Activated B cell treated with CpG ODN at 0.5 μM for 24 hours (primary cell): Measurements from ENCODE around the gene CEACAM1. TPM values are rescaled to one million over a fixed set of nuclear protein-coding genes. Genes with fewer than 3 reads are reported as not detected.

Source experiments
- ATAC-seq: fragments of 200-7000 bp; cut with Tn5 transposase; one replicate; pipeline ENCODE4 v1.10.0; 2021; ENCODE audit warnings: low read depth, mild to moderate bottlenecking, moderate library complexity
- CTCF ChIA-PET: fragments of 350-600 bp; sonication (Branson Sonifier 250); formaldehyde crosslinking; loops from one replicate; lab custom pipeline; 2021; ENCODE audit warnings: antibody characterized with exemption; lab: Charles Lee
- POLR2A ChIA-PET: fragments of 350-600 bp; sonication (Branson Sonifier 250); formaldehyde crosslinking; loops from one replicate; lab custom pipeline; 2021; ENCODE audit warnings: antibody characterized with exemption; lab: Charles Lee
- DNase-seq: peaks from one replicate; pipeline ENCODE4 v3.0.0; 2022
- H3K27ac Mint-ChIP-seq: one replicate; pipeline ENCODE4 v1.8.0; 2020; ENCODE audit warnings: mixed read lengths
- H3K27me3 Mint-ChIP-seq: one replicate; pipeline ENCODE4 v1.8.0; 2021; ENCODE audit warnings: mixed read lengths
- H3K36me3 Mint-ChIP-seq: one replicate; pipeline ENCODE4 v1.8.0; 2021; ENCODE audit warnings: low read depth, mixed read lengths
- H3K4me1 Mint-ChIP-seq: one replicate; pipeline ENCODE4 v1.8.0; 2021; ENCODE audit warnings: mixed read lengths
- H3K4me3 Mint-ChIP-seq: one replicate; pipeline ENCODE4 v1.8.0; 2020; ENCODE audit warnings: mild to moderate bottlenecking, mixed read lengths
- H3K9me3 Mint-ChIP-seq: one replicate; pipeline ENCODE4 v1.8.0; 2020; ENCODE audit warnings: mixed read lengths
- CTCF ChIP-seq: fragments of 200-600 bp; IDR thresholded peaks from one replicate; pipeline ENCODE4 v1.8.0; 2022; ENCODE audit warnings: antibody characterized with exemption, mild to moderate bottlenecking
- intact Hi-C: fragments of 100-400 bp; cut with micrococcal nuclease; formaldehyde crosslinking; loops from one replicate; pipeline ENCODE4 v1.15.1; 2024
- total RNA-seq: library from RNA; stranded (reverse); gene quantifications from 2 replicates; pipeline ENCODE4 v1.2.3, GENCODE V29; 2022

The CEACAM1 gene
- total RNA-seq, 1 donor from 2014 or later = 9.4 TPM

GRCh38 chr19:42471554-42472249 lies 56.6 kb downstream of the CEACAM1 start:
- POLR2A ChIA-PET = interaction anchor here (0.6 kb wide), 1 partner anchor 57 kb away, joined by 3 read pairs; the partner anchor contains the start of gene CEACAM1
- Mint-ChIP-seq H3K27me3 (no peaks in the 10 kb centered on the region), H3K9me3 (no peaks in the 10 kb centered on the region), H3K4me3 (no peak overlapping the region), H3K27ac (no peak overlapping the region), H3K36me3 (no peaks in the 10 kb centered on the region), H3K4me1 (peaks cover 22% of the 10 kb centered on the region)
- DNase-seq = no peak
- ATAC-seq = no peak
- intact Hi-C loops = no loop called here
- CTCF ChIA-PET = interaction anchor here (0.6 to 1.6 kb wide), 5 partner anchors 21 to 58 kb away, joined by 3 to 5 read pairs (median 4); no protein-coding TSS in a partner anchor
- no peak for TF ChIP-seq CTCF

- DNase-seq (no peak), ATAC-seq (peak; percentile 16)
- POLR2A ChIA-PET = interaction anchor here (0.6 to 1.8 kb wide), 3 partner anchors 14 to 62 kb away, joined by 3 to 4 read pairs (median 3); partner anchors contain the start of gene CEACAM1
- H3K27me3 Mint-ChIP-seq = no peaks in the 10 kb centered on the region
- CTCF ChIA-PET = interaction anchor here (1.2 to 6.8 kb wide), 5 partner anchors 10 to 60 kb away, joined by 3 to 78 read pairs (median 4); partner anchors contain the start of gene CEACAM1
- peak overlapping the region; percentile 56 for H3K27ac Mint-ChIP-seq
- no peaks in the 10 kb centered on the region for H3K9me3 Mint-ChIP-seq
- TF ChIP-seq CTCF = no peak
- intact Hi-C loops = no loop called here
- peak overlapping the region; percentile 42 for H3K4me3 Mint-ChIP-seq
- H3K36me3 Mint-ChIP-seq = no peaks in the 10 kb centered on the region
- peaks cover 44% of the 10 kb centered on the region for H3K4me1 Mint-ChIP-seq
Observed at GRCh38 chr19:42469311-42470235, 58.7 kb downstream of the CEACAM1 start.

DNA sequence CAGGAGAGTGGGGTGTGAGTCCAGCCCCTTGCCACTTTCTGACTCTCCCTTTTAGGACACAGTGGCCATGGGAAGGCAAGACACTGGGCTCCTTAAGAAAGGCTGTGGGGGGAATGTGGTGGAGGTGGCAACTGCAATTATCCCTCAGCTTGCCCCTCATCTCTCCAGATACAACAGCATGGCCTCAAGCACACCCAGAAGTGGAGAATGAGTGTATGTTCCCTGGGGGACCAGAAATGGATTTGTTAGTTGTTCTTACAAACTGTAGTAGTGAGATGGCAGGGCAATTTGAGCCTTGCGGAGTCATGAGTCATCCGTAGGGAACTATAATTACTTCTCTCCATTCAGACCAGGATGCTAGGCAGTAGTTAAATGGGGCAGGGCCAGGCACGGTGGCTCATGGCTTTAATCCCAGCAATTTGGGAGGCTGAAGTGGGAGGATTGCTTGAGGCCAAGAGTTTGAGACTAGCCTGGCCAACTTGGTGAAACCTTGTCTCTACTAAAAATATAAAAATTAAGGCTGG lies 59.9 kb downstream of the CEACAM1 start:
- intact Hi-C loops = no loop called here
- no peak for ATAC-seq
- Mint-ChIP-seq H3K27me3 (no peaks in the 10 kb centered on the region), H3K9me3 (no peaks in the 10 kb centered on the region), H3K4me3 (no peak overlapping the region), H3K36me3 (no peaks in the 10 kb centered on the region), H3K4me1 (peaks cover 53% of the 10 kb centered on the region), H3K27ac (no peak overlapping the region)
- no peak for TF ChIP-seq CTCF
- no peak for DNase-seq
- CTCF ChIA-PET = interaction anchor here (1.8 to 6.8 kb wide), 2 partner anchors 17 to 62 kb away, joined by 8 to 78 read pairs; partner anchors contain the start of gene CEACAM1
- POLR2A ChIA-PET = interaction anchor here (0.7 to 1.8 kb wide), 2 partner anchors 60 to 193 kb away, joined by 4 read pairs; partner anchors contain the start of gene CEACAM1

DNA sequence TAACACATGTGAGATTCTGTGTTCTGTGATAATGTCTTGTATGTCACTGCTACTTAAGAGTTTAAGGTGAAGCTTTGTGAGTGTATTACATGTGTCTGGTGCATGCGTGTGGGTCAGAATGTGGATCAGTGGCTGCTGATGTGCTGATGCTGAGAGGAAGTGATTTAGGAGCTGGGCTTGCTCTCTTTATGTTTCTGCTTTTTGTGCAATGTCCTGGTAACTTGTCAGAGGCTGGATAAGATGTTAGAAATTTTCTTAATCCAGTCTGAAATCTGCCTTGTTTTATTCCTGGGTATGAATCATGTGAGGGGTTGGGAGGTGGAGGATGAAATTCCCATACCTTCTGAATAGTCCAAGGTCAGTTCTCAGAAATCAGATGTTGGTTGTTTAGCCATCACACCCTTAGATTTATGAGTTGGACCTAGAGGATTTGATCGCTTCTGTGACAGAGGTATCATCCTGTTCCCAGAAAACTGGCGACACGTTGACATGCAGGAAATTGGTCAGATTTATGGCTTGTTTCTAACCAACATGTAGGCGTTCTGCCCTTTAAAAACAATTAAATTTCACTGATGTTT lies 61.0 kb downstream of the CEACAM1 start:
- H3K27ac Mint-ChIP-seq = peak overlapping the region; percentile 92
- ATAC-seq = no peak
- no peaks in the 10 kb centered on the region for H3K27me3 Mint-ChIP-seq
- no peaks in the 10 kb centered on the region for H3K9me3 Mint-ChIP-seq
- ChIA-PET CTCF (interaction anchor here (1.7 to 6.8 kb wide), 4 partner anchors 16 to 63 kb away, joined by 8 to 78 read pairs (median 24); partner anchors contain the start of gene CEACAM1), POLR2A (interaction anchor here (0.9 to 3.4 kb wide), 11 partner anchors 12 to 65 kb away, joined by 3 to 43 read pairs (median 5); partner anchors contain the start of gene CEACAM1)
- H3K36me3 Mint-ChIP-seq = no peaks in the 10 kb centered on the region
- peaks cover 62% of the 10 kb centered on the region for H3K4me1 Mint-ChIP-seq
- H3K4me3 Mint-ChIP-seq = no peak overlapping the region
- DNase-seq = no peak
- no peak for TF ChIP-seq CTCF
- intact Hi-C loops = loop anchor here (2.0 kb wide), 2 partner anchors 14 to 30 kb away; no protein-coding TSS in a partner anchor
